HL-60 (cell line): ENCODE data around the gene GORASP1.

Experiments
- DNase-seq, 2 experiments: peaks; one replicate each; pipeline ENCODE4 v3.0.0-alpha.2; 2010 to 2020; ENCODE audit warnings: low read depth in 1 of 2, low spot score in 1 of 2
- H3K27ac ChIP-seq: fragments of 250-450 bp; sonication (Bioruptor Pico); replicated peaks from 2 replicates; pipeline ENCODE4 v1.5.1; 2020; ENCODE audit warnings: mild to moderate bottlenecking, moderate library complexity
- H3K27me3 ChIP-seq: fragments of 250-450 bp; sonication (Bioruptor Pico); 2 replicates; pipeline ENCODE4 v1.5.1; 2021; ENCODE audit warnings: mild to moderate bottlenecking, moderate library complexity; ENCODE audit not compliant: insufficient read depth, poor library complexity, severe bottlenecking
- H3K4me3 ChIP-seq: replicated peaks from 2 replicates; pipeline ENCODE4 v1.5.1; 2011; ENCODE audit warnings: mild to moderate bottlenecking, control low read depth, low read length; ENCODE audit not compliant: insufficient read depth
- GABPA ChIP-seq: IDR thresholded peaks from 2 replicates; pipeline ENCODE4 v1.6.1; 2012; ENCODE audit warnings: low read depth
- POLR2AphosphoS5 ChIP-seq: IDR thresholded peaks from 2 replicates; pipeline ENCODE4 v1.6.1; 2012; ENCODE audit warnings: low read depth
- SPI1 ChIP-seq: IDR thresholded peaks from 2 replicates; pipeline ENCODE4 v1.6.1; 2012; ENCODE audit warnings: low read depth, mild to moderate bottlenecking, borderline replicate concordance
- TF ChIP-seq, protein P1 (sequence below): IDR thresholded peaks from one replicate; pipeline ENCODE4 v1.5.1; 2011; ENCODE audit warnings: low read length, control low read depth, inconsistent platforms; ENCODE audit not compliant: insufficient read depth
- TF ChIP-seq, protein P2 (sequence below): IDR thresholded peaks from 2 replicates; pipeline ENCODE4 v1.6.1; 2012; ENCODE audit warnings: low read depth; ENCODE audit not compliant: insufficient replicate concordance

The GORASP1 gene

DNA sequence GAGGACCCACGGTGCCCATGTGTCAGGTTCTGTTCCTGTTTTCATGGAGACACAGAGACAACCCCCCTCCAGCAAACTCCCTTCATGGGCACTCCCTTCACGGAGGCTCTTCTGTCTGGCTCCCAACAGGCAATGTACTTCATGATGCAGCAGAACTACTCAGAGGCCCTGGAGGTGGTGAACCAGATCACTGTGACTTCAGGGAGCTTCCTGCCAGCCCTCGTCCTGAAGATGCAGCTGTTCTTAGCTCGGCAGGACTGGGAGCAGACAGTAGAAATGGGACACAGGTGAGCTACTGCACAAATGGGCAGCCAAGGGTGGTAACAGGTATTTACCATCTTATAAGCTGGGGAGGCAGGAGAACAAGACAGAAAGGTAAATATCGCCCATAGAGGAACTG lies 7.0 kb upstream of the GORASP1 start:
- H3K4me3 ChIP-seq = no peak overlapping the region
- no peaks in the 10 kb centered on the region for H3K27me3 ChIP-seq
- DNase-seq = no peak
- no peak overlapping the region for H3K27ac ChIP-seq
- TF ChIP-seq, protein P1, sequence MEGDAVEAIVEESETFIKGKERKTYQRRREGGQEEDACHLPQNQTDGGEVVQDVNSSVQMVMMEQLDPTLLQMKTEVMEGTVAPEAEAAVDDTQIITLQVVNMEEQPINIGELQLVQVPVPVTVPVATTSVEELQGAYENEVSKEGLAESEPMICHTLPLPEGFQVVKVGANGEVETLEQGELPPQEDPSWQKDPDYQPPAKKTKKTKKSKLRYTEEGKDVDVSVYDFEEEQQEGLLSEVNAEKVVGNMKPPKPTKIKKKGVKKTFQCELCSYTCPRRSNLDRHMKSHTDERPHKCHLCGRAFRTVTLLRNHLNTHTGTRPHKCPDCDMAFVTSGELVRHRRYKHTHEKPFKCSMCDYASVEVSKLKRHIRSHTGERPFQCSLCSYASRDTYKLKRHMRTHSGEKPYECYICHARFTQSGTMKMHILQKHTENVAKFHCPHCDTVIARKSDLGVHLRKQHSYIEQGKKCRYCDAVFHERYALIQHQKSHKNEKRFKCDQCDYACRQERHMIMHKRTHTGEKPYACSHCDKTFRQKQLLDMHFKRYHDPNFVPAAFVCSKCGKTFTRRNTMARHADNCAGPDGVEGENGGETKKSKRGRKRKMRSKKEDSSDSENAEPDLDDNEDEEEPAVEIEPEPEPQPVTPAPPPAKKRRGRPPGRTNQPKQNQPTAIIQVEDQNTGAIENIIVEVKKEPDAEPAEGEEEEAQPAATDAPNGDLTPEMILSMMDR = no peak
- TF ChIP-seq SPI1 (no peak), POLR2AphosphoS5 (no peak), GABPA (no peak)
- TF ChIP-seq, protein P2, sequence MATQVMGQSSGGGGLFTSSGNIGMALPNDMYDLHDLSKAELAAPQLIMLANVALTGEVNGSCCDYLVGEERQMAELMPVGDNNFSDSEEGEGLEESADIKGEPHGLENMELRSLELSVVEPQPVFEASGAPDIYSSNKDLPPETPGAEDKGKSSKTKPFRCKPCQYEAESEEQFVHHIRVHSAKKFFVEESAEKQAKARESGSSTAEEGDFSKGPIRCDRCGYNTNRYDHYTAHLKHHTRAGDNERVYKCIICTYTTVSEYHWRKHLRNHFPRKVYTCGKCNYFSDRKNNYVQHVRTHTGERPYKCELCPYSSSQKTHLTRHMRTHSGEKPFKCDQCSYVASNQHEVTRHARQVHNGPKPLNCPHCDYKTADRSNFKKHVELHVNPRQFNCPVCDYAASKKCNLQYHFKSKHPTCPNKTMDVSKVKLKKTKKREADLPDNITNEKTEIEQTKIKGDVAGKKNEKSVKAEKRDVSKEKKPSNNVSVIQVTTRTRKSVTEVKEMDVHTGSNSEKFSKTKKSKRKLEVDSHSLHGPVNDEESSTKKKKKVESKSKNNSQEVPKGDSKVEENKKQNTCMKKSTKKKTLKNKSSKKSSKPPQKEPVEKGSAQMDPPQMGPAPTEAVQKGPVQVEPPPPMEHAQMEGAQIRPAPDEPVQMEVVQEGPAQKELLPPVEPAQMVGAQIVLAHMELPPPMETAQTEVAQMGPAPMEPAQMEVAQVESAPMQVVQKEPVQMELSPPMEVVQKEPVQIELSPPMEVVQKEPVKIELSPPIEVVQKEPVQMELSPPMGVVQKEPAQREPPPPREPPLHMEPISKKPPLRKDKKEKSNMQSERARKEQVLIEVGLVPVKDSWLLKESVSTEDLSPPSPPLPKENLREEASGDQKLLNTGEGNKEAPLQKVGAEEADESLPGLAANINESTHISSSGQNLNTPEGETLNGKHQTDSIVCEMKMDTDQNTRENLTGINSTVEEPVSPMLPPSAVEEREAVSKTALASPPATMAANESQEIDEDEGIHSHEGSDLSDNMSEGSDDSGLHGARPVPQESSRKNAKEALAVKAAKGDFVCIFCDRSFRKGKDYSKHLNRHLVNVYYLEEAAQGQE = no peak

DNA sequence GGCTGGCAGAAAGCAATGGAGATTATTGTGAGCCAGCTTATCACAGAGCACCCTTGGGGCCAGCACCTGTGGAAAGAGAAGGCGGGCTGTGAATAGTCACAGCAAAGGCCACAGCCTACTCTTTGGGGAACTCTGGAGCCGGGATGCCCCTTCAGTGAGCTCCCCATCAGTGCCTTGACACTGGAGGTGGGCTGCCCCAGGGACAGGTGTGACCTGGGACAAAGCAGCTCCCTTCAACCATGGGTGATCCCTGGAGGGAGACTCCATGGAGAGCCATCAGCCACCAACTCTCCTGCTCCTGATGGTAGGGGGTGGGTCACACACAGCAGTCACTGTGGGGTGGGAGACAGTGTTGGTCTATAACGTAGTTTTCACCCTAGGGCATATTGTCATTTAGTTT lies 5.9 kb upstream of the GORASP1 start:
- Histone ChIP-seq H3K4me3 (no peak overlapping the region), H3K27ac (no peak overlapping the region), H3K27me3 (no peaks in the 10 kb centered on the region)
- TF ChIP-seq POLR2AphosphoS5 (no peak), SPI1 (no peak), GABPA (no peak)
- TF ChIP-seq, protein P1 = no peak
- TF ChIP-seq, protein P2 = no peak
- DNase-seq = no peak

DNA sequence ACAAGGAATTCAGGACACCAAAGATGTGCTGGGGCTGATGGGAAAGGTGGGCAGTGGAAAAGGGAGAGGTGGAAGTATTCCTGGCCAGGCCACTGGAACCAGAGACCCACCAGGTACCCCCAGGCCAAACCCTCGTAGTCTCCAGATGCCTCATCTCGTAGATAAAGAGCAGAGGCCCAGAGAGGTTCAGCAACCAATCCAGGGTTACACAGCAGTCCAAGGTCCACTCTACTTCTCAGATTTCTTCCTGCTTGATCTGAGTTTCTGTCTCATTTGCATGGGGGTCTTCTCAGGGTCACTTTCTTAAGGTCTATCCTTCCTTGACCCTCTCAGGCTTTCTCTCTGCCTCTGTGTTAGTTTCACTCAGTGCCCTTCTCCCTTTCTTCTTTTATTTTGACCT lies 5.1 kb upstream of the GORASP1 start:
- DNase-seq = no peak
- Histone ChIP-seq H3K27ac (no peak overlapping the region), H3K27me3 (no peaks in the 10 kb centered on the region), H3K4me3 (no peak overlapping the region)
- TF ChIP-seq GABPA (no peak), SPI1 (no peak), POLR2AphosphoS5 (no peak)
- TF ChIP-seq, protein P2 = no peak
- TF ChIP-seq, protein P1 = no peak
